WTC11 (cell line): ENCODE results near the gene EIF3K. TPM values are rescaled to one million over a fixed set of nuclear protein-coding genes. Genes with fewer than 3 reads are reported as not detected.

Experiments
- ATAC-seq: fragments of 200-7000 bp; cut with Tn5 transposase; 2 replicates; pipeline ENCODE4 v1.10.0; 2021; ENCODE audit warnings: mild to moderate bottlenecking, moderate library complexity
- CTCF ChIA-PET: fragments of 300-600 bp; sonication (Branson Sonifier 250); formaldehyde crosslinking; loops from one replicate; lab custom pipeline; 2021; ENCODE audit warnings: antibody characterized with exemption; lab: Charles Lee
- POLR2A ChIA-PET: fragments of 350-600 bp; sonication (Branson Sonifier 250); formaldehyde crosslinking; loops from one replicate; lab custom pipeline; 2021; ENCODE audit warnings: antibody characterized with exemption; lab: Charles Lee
- DNase-seq: peaks from one replicate; pipeline ENCODE4 v3.0.0; 2021; ENCODE audit warnings: low spot score
- H3K27ac Mint-ChIP-seq: 2 replicates; pipeline ENCODE4 v1.8.0; 2021; ENCODE audit warnings: mixed read lengths
- H3K27me3 Mint-ChIP-seq: 2 replicates; pipeline ENCODE4 v1.8.0; 2021; ENCODE audit warnings: low read depth, mild to moderate bottlenecking, moderate library complexity, mixed read lengths
- H3K36me3 Mint-ChIP-seq: 2 replicates; pipeline ENCODE4 v1.8.0; 2021; ENCODE audit warnings: mixed read lengths
- H3K4me1 Mint-ChIP-seq: 2 replicates; pipeline ENCODE4 v1.8.0; 2022; ENCODE audit warnings: mixed read lengths
- H3K4me3 Mint-ChIP-seq: 2 replicates; pipeline ENCODE4 v1.8.0; 2021; ENCODE audit warnings: mild to moderate bottlenecking, moderate library complexity, mixed read lengths
- H3K9me3 Mint-ChIP-seq: 2 replicates; pipeline ENCODE4 v1.8.0; 2021; ENCODE audit warnings: mixed read lengths
- EMX1 ChIP-seq: fragments of 250-450 bp; sonication (Bioruptor Pico); IDR thresholded peaks from 2 replicates; pipeline ENCODE4 v1.8.0; 2021; ENCODE audit warnings: mild to moderate bottlenecking
- ESRRA ChIP-seq: sonication (generic); formaldehyde crosslinking; IDR thresholded peaks from 2 replicates; pipeline ENCODE4 v1.8.1; 2022; ENCODE audit warnings: mild to moderate bottlenecking, missing genetic modification reagents, borderline replicate concordance
- FOXK1 ChIP-seq: sonication (generic); formaldehyde crosslinking; IDR thresholded peaks from 2 replicates; pipeline ENCODE4 v1.8.0; 2022; ENCODE audit warnings: mild to moderate bottlenecking, moderate library complexity, missing genetic modification reagents
- FOXP1 ChIP-seq: sonication (generic); formaldehyde crosslinking; IDR thresholded peaks from 2 replicates; pipeline ENCODE4 v1.8.0; 2022; ENCODE audit warnings: missing genetic modification reagents, mild to moderate bottlenecking, moderate library complexity, borderline replicate concordance
- GABPB1 ChIP-seq: sonication (generic); formaldehyde crosslinking; IDR thresholded peaks from 2 replicates; pipeline ENCODE4 v1.8.1; 2023; ENCODE audit warnings: mild to moderate bottlenecking, missing genetic modification reagents
- GRHL2 ChIP-seq: fragments of 250-450 bp; sonication (Bioruptor Pico); IDR thresholded peaks from 2 replicates; pipeline ENCODE4 v1.8.0; 2022; ENCODE audit warnings: mild to moderate bottlenecking, moderate library complexity; ENCODE audit not compliant: insufficient replicate concordance, severe bottlenecking
- TCF7 ChIP-seq: sonication (generic); formaldehyde crosslinking; IDR thresholded peaks from 2 replicates; pipeline ENCODE4 v1.8.0; 2022; ENCODE audit warnings: mild to moderate bottlenecking, low read depth, missing genetic modification reagents, moderate library complexity
- ZNF263 ChIP-seq: sonication (generic); formaldehyde crosslinking; IDR thresholded peaks from 2 replicates; pipeline ENCODE4 v1.8.1; 2022; ENCODE audit warnings: low read depth, mild to moderate bottlenecking, moderate library complexity, missing genetic modification reagents
- ZNF317 ChIP-seq: sonication (generic); formaldehyde crosslinking; IDR thresholded peaks from 2 replicates; pipeline ENCODE4 v1.8.1; 2023; ENCODE audit warnings: low read depth, mild to moderate bottlenecking, moderate library complexity, missing genetic modification reagents, borderline replicate concordance
- ZNF396 ChIP-seq: fragments of 250-450 bp; sonication (Bioruptor Pico); IDR thresholded peaks from 2 replicates; pipeline ENCODE4 v1.8.0; 2021; ENCODE audit warnings: mild to moderate bottlenecking, moderate library complexity, borderline replicate concordance
- ZNF671 ChIP-seq: fragments of 250-450 bp; sonication (Bioruptor Pico); IDR thresholded peaks from 2 replicates; pipeline ENCODE4 v1.8.0; 2021; ENCODE audit warnings: mild to moderate bottlenecking
- total RNA-seq: library from RNA; stranded (reverse); gene quantifications from 3 replicates; pipeline ENCODE4 v1.2.3, GENCODE V29; 2021
- TF ChIP-seq, protein P1 (sequence below): sonication (generic); formaldehyde crosslinking; IDR thresholded peaks from 2 replicates; pipeline ENCODE4 v1.8.0; 2022; ENCODE audit warnings: mild to moderate bottlenecking, missing genetic modification reagents
- TF ChIP-seq, protein P2 (sequence below): fragments of 250-450 bp; sonication (Bioruptor Pico); conservative IDR thresholded peaks from 2 replicates; pipeline ENCODE4 v1.9.0; 2021; ENCODE audit warnings: mild to moderate bottlenecking
- TF ChIP-seq, protein P3 (sequence below): sonication (generic); formaldehyde crosslinking; IDR thresholded peaks from 2 replicates; pipeline ENCODE4 v1.8.1; 2023; ENCODE audit warnings: mild to moderate bottlenecking, missing genetic modification reagents
- TF ChIP-seq, protein P4 (sequence below): fragments of 250-450 bp; sonication (Bioruptor Pico); IDR thresholded peaks from 2 replicates; pipeline ENCODE4 v1.8.0; 2021; ENCODE audit warnings: mild to moderate bottlenecking
- TF ChIP-seq, protein P5 (sequence below): sonication (generic); formaldehyde crosslinking; IDR thresholded peaks from 2 replicates; pipeline ENCODE4 v1.8.1; 2022; ENCODE audit warnings: mild to moderate bottlenecking, moderate library complexity, missing genetic modification reagents
- TF ChIP-seq, protein P6 (sequence below): fragments of 250-450 bp; sonication (Bioruptor Pico); IDR thresholded peaks from 2 replicates; pipeline ENCODE4 v1.9.0; 2021; ENCODE audit warnings: mild to moderate bottlenecking
- TF ChIP-seq, protein P7 (sequence below): sonication (generic); formaldehyde crosslinking; IDR thresholded peaks from 2 replicates; pipeline ENCODE4 v1.8.1; 2022; ENCODE audit warnings: low read depth, mild to moderate bottlenecking, moderate library complexity, missing genetic modification reagents, borderline replicate concordance
- TF ChIP-seq, protein P8 (sequence below): sonication (generic); formaldehyde crosslinking; conservative IDR thresholded peaks from 2 replicates; pipeline ENCODE4 v1.8.1; 2023; ENCODE audit warnings: mild to moderate bottlenecking, low read depth, missing genetic modification reagents, moderate library complexity

EIF3K gene
- total RNA-seq, 1 experiment from 2014 or later, result 416 TPM

DNA sequence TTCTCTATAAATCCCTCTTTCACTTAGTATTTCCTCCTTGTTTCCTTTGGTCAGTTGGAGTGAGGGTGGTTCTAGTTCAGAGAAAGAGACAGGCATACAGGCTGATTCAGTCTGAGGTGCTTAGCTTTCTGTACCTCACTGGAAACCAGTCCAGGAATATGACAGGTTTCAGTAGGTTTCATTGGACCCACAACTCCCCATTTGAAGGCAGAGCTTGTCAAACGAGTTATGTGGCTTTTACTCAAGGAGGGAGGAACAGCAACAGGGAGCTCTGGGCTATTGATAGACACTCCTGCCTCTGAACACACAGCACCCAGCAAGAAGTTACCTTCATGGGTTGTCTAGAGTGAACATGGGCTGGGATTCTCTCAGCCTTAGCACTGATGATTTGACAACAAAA, 43.0 kb downstream of the EIF3K start:
- Mint-ChIP-seq H3K4me1 (peaks cover 98% of the 10 kb centered on the region), H3K27me3 (no peaks in the 10 kb centered on the region), H3K36me3 (peaks cover 7% of the 10 kb centered on the region; the same call in 1 of the 2 replicates), H3K4me3 (peak overlapping the region; percentile 23), H3K9me3 (no peaks in the 10 kb centered on the region), H3K27ac (peak overlapping the region; percentile 89)
- POLR2A ChIA-PET, result interaction anchor here (0.7 to 3.3 kb wide), 3 partner anchors 13 to 22 kb away, joined by 3 to 41 read pairs (median 3); partner anchors contain the start of gene ACTN4
- ATAC-seq (no peak), DNase-seq (no peak)
- CTCF ChIA-PET, result interaction anchor here (1.0 to 4.7 kb wide), 6 partner anchors 10 to 57 kb away, joined by 3 to 21 read pairs (median 8); no protein-coding TSS in a partner anchor
- TF ChIP-seq, protein P1, sequence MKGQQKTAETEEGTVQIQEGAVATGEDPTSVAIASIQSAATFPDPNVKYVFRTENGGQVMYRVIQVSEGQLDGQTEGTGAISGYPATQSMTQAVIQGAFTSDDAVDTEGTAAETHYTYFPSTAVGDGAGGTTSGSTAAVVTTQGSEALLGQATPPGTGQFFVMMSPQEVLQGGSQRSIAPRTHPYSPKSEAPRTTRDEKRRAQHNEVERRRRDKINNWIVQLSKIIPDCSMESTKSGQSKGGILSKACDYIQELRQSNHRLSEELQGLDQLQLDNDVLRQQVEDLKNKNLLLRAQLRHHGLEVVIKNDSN (CRISPR knock-in tag), result no peak
- TF ChIP-seq, protein P2, sequence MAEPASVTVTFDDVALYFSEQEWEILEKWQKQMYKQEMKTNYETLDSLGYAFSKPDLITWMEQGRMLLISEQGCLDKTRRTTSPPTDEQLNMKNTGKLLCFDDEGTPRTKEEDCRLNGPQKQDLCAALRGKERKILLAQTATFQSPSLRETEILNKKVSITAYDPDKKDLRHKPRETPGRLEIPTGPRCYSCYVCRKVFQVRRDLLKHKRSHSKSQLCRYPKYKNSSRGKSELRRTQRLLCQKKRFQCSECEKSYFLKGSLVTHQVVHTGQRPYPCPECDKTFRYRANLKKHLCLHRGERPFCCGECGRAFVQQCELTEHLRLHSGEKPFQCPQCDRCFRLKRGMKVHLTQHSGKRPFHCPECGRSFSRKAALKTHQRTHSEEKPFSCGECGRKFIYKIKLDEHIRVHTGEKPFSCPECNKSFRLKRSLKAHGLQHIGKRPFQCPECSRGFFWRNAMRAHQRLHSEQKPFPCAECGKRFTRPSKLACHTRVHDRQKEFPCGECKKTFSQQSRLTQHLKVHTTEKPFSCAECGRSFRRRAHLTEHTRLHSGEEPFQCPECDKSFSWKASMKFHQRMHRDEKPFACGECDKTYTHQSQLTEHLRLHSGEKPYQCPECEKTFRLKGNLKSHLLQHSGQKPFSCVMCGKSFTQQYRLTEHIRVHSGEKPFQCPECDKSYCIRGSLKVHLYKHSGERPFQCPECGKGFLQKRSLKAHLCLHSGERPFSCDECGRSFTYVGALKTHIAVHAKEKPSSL, result no peak
- TF ChIP-seq, protein P3, sequence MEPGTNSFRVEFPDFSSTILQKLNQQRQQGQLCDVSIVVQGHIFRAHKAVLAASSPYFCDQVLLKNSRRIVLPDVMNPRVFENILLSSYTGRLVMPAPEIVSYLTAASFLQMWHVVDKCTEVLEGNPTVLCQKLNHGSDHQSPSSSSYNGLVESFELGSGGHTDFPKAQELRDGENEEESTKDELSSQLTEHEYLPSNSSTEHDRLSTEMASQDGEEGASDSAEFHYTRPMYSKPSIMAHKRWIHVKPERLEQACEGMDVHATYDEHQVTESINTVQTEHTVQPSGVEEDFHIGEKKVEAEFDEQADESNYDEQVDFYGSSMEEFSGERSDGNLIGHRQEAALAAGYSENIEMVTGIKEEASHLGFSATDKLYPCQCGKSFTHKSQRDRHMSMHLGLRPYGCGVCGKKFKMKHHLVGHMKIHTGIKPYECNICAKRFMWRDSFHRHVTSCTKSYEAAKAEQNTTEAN (CRISPR knock-in tag), result no peak
- no peak for TF ChIP-seq FOXK1 (CRISPR knock-in tag)
- no peak for TF ChIP-seq GRHL2 (CRISPR knock-in tag)
- no peak for TF ChIP-seq ZNF396 (CRISPR knock-in tag)
- no peak for TF ChIP-seq EMX1 (CRISPR knock-in tag)
- TF ChIP-seq, protein P4, sequence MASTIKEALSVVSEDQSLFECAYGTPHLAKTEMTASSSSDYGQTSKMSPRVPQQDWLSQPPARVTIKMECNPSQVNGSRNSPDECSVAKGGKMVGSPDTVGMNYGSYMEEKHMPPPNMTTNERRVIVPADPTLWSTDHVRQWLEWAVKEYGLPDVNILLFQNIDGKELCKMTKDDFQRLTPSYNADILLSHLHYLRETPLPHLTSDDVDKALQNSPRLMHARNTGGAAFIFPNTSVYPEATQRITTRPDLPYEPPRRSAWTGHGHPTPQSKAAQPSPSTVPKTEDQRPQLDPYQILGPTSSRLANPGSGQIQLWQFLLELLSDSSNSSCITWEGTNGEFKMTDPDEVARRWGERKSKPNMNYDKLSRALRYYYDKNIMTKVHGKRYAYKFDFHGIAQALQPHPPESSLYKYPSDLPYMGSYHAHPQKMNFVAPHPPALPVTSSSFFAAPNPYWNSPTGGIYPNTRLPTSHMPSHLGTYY, result no peak
- TF ChIP-seq, protein P5, sequence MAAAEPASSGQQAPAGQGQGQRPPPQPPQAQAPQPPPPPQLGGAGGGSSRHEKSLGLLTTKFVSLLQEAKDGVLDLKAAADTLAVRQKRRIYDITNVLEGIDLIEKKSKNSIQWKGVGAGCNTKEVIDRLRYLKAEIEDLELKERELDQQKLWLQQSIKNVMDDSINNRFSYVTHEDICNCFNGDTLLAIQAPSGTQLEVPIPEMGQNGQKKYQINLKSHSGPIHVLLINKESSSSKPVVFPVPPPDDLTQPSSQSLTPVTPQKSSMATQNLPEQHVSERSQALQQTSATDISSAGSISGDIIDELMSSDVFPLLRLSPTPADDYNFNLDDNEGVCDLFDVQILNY, result no peak
- TF ChIP-seq ZNF317, result no peak
- no peak for TF ChIP-seq GABPB1
- TF ChIP-seq FOXP1, result no peak
- TF ChIP-seq ZNF263 (CRISPR knock-in tag), result no peak
- TF ChIP-seq ESRRA, result no peak
- no peak for TF ChIP-seq TCF7
- TF ChIP-seq, protein P6, sequence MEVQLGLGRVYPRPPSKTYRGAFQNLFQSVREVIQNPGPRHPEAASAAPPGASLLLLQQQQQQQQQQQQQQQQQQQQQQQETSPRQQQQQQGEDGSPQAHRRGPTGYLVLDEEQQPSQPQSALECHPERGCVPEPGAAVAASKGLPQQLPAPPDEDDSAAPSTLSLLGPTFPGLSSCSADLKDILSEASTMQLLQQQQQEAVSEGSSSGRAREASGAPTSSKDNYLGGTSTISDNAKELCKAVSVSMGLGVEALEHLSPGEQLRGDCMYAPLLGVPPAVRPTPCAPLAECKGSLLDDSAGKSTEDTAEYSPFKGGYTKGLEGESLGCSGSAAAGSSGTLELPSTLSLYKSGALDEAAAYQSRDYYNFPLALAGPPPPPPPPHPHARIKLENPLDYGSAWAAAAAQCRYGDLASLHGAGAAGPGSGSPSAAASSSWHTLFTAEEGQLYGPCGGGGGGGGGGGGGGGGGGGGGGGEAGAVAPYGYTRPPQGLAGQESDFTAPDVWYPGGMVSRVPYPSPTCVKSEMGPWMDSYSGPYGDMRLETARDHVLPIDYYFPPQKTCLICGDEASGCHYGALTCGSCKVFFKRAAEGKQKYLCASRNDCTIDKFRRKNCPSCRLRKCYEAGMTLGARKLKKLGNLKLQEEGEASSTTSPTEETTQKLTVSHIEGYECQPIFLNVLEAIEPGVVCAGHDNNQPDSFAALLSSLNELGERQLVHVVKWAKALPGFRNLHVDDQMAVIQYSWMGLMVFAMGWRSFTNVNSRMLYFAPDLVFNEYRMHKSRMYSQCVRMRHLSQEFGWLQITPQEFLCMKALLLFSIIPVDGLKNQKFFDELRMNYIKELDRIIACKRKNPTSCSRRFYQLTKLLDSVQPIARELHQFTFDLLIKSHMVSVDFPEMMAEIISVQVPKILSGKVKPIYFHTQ (CRISPR knock-in tag), result no peak
- TF ChIP-seq, protein P7, sequence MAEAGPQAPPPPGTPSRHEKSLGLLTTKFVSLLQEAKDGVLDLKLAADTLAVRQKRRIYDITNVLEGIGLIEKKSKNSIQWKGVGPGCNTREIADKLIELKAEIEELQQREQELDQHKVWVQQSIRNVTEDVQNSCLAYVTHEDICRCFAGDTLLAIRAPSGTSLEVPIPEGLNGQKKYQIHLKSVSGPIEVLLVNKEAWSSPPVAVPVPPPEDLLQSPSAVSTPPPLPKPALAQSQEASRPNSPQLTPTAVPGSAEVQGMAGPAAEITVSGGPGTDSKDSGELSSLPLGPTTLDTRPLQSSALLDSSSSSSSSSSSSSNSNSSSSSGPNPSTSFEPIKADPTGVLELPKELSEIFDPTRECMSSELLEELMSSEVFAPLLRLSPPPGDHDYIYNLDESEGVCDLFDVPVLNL (CRISPR knock-in tag), result no peak
- TF ChIP-seq ZNF671 (CRISPR knock-in tag), result no peak
- TF ChIP-seq, protein P8, sequence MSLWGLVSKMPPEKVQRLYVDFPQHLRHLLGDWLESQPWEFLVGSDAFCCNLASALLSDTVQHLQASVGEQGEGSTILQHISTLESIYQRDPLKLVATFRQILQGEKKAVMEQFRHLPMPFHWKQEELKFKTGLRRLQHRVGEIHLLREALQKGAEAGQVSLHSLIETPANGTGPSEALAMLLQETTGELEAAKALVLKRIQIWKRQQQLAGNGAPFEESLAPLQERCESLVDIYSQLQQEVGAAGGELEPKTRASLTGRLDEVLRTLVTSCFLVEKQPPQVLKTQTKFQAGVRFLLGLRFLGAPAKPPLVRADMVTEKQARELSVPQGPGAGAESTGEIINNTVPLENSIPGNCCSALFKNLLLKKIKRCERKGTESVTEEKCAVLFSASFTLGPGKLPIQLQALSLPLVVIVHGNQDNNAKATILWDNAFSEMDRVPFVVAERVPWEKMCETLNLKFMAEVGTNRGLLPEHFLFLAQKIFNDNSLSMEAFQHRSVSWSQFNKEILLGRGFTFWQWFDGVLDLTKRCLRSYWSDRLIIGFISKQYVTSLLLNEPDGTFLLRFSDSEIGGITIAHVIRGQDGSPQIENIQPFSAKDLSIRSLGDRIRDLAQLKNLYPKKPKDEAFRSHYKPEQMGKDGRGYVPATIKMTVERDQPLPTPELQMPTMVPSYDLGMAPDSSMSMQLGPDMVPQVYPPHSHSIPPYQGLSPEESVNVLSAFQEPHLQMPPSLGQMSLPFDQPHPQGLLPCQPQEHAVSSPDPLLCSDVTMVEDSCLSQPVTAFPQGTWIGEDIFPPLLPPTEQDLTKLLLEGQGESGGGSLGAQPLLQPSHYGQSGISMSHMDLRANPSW (CRISPR knock-in tag), result no peak
